ENCODE results near the gene EIF2A.

Gene EIF2A

GRCh38 chr3:150523538-150523937, 23.0 kb upstream of the EIF2A start:
- no peak for TF ChIP-seq CTCF (IDR thresholded peaks at IDR 0.05)
- no peak for DNase-seq
- H3K27me3 Mint-ChIP-seq (ENCODE audit: low read depth, poor library complexity) = no peaks in the 10 kb centered on the region
- no peak overlapping the region for H3K27ac Mint-ChIP-seq
- peaks cover 9% of the 10 kb centered on the region for H3K9me3 Mint-ChIP-seq
- H3K36me3 Mint-ChIP-seq (ENCODE audit: low read depth) = no peaks in the 10 kb centered on the region
- peaks cover 10% of the 10 kb centered on the region for H3K4me1 Mint-ChIP-seq
- no peak overlapping the region for H3K4me3 Mint-ChIP-seq

- TF ChIP-seq CTCF (IDR thresholded peaks at IDR 0.05) = no peak
- H3K27me3 Mint-ChIP-seq (ENCODE audit: low read depth, poor library complexity) = peaks cover 4% of the 10 kb centered on the region
- no peaks in the 10 kb centered on the region for H3K4me1 Mint-ChIP-seq
- H3K27ac Mint-ChIP-seq = no peak overlapping the region
- H3K9me3 Mint-ChIP-seq = no peaks in the 10 kb centered on the region
- no peak for DNase-seq
- H3K36me3 Mint-ChIP-seq (ENCODE audit: low read depth) = no peaks in the 10 kb centered on the region
- no peak overlapping the region for H3K4me3 Mint-ChIP-seq
Measured at GRCh38 chr3:150527464-150528255, 18.9 kb upstream of the EIF2A start.

- no peak for DNase-seq
- H3K4me1 Mint-ChIP-seq = no peaks in the 10 kb centered on the region
- no peaks in the 10 kb centered on the region for H3K36me3 Mint-ChIP-seq (ENCODE audit: low read depth)
- no peaks in the 10 kb centered on the region for H3K9me3 Mint-ChIP-seq
- peaks cover 4% of the 10 kb centered on the region for H3K27me3 Mint-ChIP-seq (ENCODE audit: low read depth, poor library complexity)
- no peak overlapping the region for H3K27ac Mint-ChIP-seq
- TF ChIP-seq CTCF (IDR thresholded peaks at IDR 0.05) = peak; percentile 23
- H3K4me3 Mint-ChIP-seq = no peak overlapping the region
Measured at GRCh38 chr3:150528354-150528797, 18.2 kb upstream of the EIF2A start.

GRCh38 chr3:150531775-150532174, 14.8 kb upstream of the EIF2A start:
- Mint-ChIP-seq H3K4me1 (no peaks in the 10 kb centered on the region), H3K27ac (no peak overlapping the region), H3K4me3 (no peak overlapping the region), H3K27me3 (ENCODE audit: low read depth, poor library complexity) (peaks cover 4% of the 10 kb centered on the region), H3K9me3 (no peaks in the 10 kb centered on the region), H3K36me3 (ENCODE audit: low read depth) (no peaks in the 10 kb centered on the region)
- no peak for TF ChIP-seq CTCF (IDR thresholded peaks at IDR 0.05)
- no peak for DNase-seq

GRCh38 chr3:150535204-150535603, 11.4 kb upstream of the EIF2A start:
- Mint-ChIP-seq H3K36me3 (ENCODE audit: low read depth) (no peaks in the 10 kb centered on the region), H3K27ac (no peak overlapping the region), H3K27me3 (ENCODE audit: low read depth, poor library complexity) (no peaks in the 10 kb centered on the region), H3K4me3 (no peak overlapping the region), H3K9me3 (no peaks in the 10 kb centered on the region), H3K4me1 (no peaks in the 10 kb centered on the region)
- DNase-seq = no peak
- TF ChIP-seq CTCF (IDR thresholded peaks at IDR 0.05) = no peak

Measured in nephron progenitor cell (in vitro differentiated cells).